GM21528 (cell line): ENCODE results near the gene PTPRA.
"Not testable (repeated sequence)": the region's sequence is repeated elsewhere in the genome, so short reads cannot be mapped to it uniquely, and the experiment has no call there.

ENCODE experiments used
- ATAC-seq: cut with Tn5 transposase; IDR thresholded peaks from one replicate; pipeline ENCODE4 v1.9.1; 2021; ENCODE audit warnings: mild to moderate bottlenecking, moderate library complexity; ENCODE audit not compliant: unreplicated experiment, low FRiP score

Gene PTPRA

GRCh38 chr20:2873010-2873746 lies at the start of gene PTPRA:
Gene PTPRA (plus strand): TSS chr20:2873481. CDS start chr20:2964278, 90,797 bp downstream.
- ATAC-seq: peak; percentile 91

GRCh38 chr20:2825761-2826160 lies 47.5 kb upstream of the PTPRA start:
- no peak for ATAC-seq

GRCh38 chr20:2826655-2827054 lies 46.6 kb upstream of the PTPRA start:
- ATAC-seq: no peak

- ATAC-seq: no peak
Observed at GRCh38 chr20:2829376-2829775, 43.9 kb upstream of the PTPRA start.

DNA sequence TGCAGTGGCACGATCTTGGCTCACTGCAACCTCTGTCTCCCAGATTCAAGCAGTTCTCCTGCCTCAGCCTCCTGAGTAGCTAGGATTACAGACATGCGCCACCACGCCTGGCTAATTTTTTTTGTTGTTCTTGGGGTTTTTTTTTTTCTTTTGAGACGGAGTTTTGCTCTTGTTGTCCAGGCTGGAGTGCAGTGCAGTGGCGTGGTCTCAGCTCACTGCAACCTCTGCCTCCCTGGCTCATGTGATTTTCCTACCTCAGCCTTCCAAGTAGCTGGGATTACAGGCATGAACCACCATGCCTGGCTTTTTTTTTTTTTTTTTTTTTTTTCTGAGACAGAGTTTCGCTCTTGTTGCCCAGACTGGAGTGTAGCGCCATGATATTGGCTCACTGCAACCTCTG lies 42.1 kb upstream of the PTPRA start:
- ATAC-seq: not testable (repeated sequence)

- ATAC-seq: no peak
Observed at GRCh38 chr20:2833761-2834160, 39.5 kb upstream of the PTPRA start.

GRCh38 chr20:2834401-2835110 lies 38.7 kb upstream of the PTPRA start:
- ATAC-seq: no peak

- no peak for ATAC-seq
Observed at GRCh38 chr20:2835331-2835796, 37.9 kb upstream of the PTPRA start.

DNA sequence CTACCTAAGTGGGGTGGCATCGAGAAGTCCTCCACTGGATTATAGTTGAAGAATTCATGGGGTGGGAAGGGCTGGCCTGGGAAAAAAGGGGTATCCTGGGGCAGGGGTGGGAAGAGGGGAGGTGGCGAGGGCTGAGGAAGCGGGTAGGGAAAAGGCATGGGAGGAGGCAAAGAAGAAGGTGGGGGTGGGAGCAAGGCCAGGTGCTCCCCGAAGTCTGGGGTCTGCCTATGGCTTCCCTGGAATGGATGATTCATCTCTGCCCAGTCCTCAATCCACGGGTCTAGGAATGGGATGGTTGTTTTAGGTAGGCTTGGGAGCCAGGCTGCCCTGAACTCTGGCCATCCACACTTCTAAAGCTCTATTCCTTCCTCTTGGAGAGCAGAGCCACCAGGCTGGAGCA lies 37.2 kb upstream of the PTPRA start:
- ATAC-seq: no peak

- no peak for ATAC-seq
Observed at GRCh38 chr20:2837221-2837960, 35.9 kb upstream of the PTPRA start.

DNA sequence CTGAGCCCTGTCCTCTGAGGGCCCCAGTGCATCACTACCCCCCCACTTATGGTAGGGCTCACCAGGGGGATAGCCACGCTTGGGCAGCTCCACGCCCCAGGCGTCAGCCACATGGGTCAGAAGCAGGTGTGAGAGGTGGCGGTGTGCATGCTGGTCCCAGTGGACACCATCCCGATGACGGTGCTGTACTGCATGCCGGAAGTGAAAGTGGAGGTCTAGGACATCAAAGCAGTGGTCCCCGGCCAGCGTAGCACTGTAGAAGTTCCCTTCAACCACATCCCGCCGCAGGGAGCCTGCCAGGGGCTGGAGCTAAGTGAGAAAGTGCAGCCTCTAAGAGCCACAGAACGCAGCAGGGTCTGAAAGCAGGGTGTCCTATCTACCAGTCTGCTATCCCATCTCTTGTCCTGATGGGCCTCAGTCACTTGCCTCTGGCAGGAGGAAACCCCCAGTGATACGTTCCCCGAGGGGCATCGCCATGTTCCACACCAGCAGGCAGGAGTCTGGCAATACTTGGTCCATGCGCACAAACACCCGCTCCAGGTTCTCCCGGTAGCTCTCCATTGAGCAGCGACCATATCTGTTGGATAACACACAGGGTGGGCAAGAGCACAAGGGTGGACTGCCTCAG lies 35.0 kb upstream of the PTPRA start:
- ATAC-seq: no peak

DNA sequence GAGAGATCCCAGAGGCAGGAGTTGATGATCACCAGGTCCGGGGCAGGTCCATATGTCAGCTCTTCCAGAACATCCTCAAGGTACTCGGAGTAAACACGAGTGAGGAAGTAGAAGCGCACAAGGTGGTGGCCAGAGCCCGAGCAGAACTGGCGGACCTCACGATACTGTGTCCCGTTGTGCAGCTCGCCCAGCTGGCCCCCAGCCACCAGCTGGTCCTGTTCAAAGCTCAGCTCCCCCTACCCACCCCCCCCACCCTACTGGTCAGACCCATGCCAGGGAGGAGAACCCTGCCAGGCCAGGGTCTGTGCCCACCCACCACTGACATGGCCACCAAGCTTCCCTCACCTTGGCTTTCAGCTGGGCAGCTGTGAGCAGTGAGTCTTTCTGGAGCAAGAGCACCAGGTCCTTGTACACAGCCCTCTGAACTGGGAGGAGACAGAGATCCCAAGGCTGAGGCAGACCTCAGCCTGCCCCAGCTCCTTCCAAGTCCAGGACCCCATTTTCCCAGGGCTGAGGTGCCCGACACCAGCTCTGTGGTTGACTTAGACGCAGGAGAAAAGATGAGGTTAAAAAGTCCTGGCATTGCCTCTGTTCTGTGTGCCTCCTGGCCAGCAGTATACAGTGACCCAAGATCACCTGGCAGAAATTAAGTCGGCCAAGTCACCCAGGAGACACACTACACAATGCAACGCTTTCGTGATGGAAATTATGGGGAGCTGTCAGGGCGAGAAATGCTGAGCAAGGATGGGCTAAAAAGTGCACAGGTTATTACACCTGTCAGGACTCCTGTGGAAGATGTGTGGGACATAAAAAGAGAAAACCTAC lies 34.2 kb upstream of the PTPRA start:
- ATAC-seq: no peak

GRCh38 chr20:2839732-2840137 lies 33.5 kb upstream of the PTPRA start:
- no peak for ATAC-seq

DNA sequence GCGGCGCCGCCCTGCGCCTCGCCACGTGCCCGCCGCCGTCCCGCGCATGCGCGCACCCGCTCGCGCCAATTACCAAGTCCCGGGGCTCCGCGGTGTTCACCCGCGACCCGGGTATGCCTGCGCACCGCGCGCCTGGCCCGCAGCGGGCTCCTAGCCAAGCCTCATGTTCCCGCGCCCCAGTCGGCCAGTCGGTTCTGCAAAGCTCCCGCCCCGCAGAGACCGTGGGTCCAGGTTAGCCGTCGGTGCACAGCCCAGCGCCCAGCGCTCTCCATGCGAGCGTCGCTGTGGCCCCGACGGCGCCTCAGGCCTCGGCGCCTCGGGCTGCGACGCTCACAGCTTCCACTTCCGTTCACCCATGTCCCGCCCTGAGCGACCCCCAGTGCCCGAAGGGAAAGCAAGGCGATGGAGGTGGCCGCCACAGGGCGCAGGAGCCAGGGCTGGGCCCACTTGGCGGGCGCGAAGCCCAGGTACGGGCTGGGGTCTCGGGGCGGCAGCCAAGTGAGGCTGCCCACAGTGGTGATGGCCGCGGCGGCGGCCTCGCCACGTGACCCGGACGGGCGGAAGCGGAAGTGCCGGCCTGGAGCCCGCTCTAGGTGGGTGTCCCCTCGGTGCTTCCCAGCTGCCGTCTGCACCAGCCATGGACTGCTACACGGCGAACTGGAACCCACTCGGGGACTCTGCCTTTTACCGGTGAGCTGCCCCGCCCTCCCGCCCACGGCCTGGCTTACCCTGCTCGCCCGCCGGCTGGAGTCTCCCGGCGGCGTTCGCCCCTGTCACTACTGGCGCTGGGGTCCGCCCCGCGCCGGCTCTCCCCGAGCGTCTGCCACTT lies 32.9 kb upstream of the PTPRA start, which contains the start of the genes PCED1A and VPS16:
TSS of gene PCED1A (minus strand) at position 518 of the 829 bp plus-strand sequence. CDS start 743 bp downstream, outside the sequence.
TSS of gene VPS16 (plus strand) at position 608 of the 829 bp plus-strand sequence. CDS start at position 638, 30 bp downstream.
- peak; percentile 97 for ATAC-seq

DNA sequence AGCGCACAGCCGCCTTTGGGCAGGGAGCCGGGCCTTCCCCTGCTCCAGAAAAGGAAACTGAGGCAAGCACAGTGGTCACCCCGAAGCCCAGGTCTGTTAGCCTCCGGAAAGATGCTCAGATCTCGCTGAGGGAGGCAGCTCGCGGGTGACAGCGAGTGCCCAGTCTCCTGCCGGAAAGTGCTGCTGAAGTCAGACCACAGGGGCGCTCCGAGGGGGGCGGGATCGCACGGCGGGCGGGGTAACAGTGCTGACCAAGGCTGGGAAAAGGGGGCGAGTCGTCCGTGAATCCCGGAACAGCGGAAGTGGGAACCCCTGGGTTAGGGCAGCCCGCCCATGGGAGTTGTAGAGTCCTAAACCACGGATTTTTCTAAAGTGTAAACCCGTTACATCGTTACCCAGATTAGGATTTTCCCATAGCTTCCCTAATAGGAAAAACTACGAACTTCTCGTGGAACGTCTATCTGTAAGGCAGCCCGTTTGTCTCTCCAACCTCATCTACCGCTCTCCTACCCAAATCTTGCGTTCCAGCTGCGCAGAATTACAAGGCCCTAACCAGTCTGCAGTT lies 32.2 kb upstream of the PTPRA start:
- ATAC-seq: peak; percentile 49

- ATAC-seq: no peak
Observed at GRCh38 chr20:2845607-2846006, 27.7 kb upstream of the PTPRA start.

GRCh38 chr20:2846698-2847097 lies 26.6 kb upstream of the PTPRA start:
- ATAC-seq: no peak

- ATAC-seq: no peak
Observed at GRCh38 chr20:2847802-2848201, 25.5 kb upstream of the PTPRA start.
